MM.1S (cell line): ENCODE results near the gene PAPSS2.

ENCODE experiments used
- CTCF ChIP-seq: fragments of 300-600 bp; sonication (generic); IDR thresholded peaks from 2 replicates; pipeline ENCODE4 v1.5.1; 2016; ENCODE audit warnings: antibody characterized with exemption, low read length, mixed read lengths
- EZH2phosphoT487 ChIP-seq: fragments of 300-600 bp; sonication (generic); IDR thresholded peaks from 2 replicates; pipeline ENCODE4 v1.6.1; 2018; ENCODE audit warnings: antibody characterized with exemption, low read length

GRCh38 chr10:87618566-87619423 is 40.9 kb upstream of the PAPSS2 start:
- TF ChIP-seq CTCF, result no peak
- TF ChIP-seq EZH2phosphoT487, result no peak
